ENCODE data around the gene ZBED1. TPM values are rescaled to one million over a fixed set of nuclear protein-coding genes. Genes with fewer than 3 reads are reported as not detected.
"Not testable (repeated sequence)": the region's sequence is repeated elsewhere in the genome, so short reads cannot be mapped to it uniquely, and the experiment has no call there.

Gene ZBED1
- total RNA-seq, 2 donors from 2014 or later: 34.4 to 42.0 TPM

DNA sequence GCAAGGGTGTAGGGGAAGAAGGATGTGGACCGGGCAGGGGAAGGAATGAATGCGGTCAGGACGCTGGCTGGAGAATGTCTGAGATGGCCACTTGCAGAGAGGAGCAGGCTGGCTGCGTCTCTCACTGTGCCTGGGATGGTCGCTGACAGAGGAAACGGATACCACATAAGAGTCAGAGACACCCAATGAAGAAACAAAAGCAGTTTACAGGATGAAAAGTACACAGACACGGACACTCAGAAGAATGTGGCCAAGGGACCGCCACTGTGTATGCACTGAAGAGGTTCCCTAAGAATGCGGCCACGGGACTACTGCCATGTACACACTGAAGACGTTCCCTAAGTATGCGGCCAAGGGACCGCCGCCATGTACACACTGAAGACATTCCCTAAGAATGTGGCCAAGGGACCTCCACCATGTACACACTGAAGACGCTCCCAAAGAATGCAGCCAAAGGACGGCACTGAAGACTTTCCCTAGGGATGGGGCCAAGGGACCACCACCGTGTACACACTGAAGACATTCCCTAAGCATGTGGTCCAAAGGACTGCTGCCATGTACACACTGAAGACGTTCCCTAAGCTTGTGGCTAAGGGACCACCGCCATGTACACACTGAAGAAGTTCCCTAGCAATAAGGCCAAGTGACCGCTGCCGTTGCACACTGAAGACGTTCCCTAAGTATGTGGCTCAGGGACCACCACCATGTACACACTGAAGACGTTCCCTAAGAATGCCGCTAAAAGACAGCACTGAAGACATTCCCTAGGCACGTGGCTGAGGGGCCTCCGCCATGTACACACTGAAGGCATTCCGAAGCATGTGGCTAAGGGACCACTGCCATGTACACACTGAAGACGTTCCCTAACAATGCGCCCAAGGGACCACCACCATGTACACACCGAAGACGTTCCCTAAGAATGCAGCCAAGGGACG, 32.2 kb downstream of the ZBED1 start:
- no peak for ATAC-seq
- Mint-ChIP-seq H3K27ac (no peak overlapping the region), H3K36me3 (peaks cover 5% of the 10 kb centered on the region), H3K4me3 (no peak overlapping the region), H3K4me1 (ENCODE audit: low read depth in 2 of 2) (peaks cover 5 to 23% of the 10 kb centered on the region in 2 donors), H3K27me3 (no peaks in the 10 kb centered on the region), H3K9me3 (peaks cover 5% of the 10 kb centered on the region)
- no peak for DNase-seq (ENCODE audit: low spot score)

DNA sequence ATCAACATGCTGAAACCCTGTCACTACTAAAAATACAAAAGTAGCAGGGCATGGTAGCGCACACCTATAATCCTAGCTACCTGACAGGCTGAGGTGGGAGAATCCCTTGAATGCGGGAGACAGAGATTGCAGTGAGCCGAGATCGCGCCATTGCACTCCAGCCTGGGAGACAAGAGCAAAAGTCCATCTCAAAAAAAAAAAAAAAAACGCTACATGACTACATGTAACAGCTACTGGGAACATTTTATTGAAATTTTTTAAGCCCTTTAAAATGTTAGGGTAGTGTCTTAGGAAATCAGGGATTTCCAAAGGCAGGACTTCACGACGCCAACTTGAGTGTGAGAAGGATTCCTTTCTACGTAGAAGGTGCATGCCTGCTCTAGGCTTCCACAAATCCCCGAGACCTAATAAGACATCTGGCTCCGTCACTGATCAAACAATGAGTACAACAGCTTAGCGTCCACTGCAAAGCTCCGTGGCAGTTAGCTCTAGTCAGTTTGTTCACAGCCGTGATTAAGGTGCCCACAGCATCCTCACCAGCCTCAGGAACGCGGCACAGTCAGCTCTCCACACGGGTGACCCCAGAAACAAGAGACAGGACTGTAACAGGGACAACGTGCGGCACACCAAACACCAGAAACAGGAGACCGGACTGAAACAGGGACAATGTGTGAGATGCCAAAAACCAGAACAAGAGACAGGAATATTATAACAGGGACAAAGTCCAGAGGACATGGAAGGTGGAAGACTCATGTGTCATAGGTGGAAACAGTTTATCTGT, 33.7 kb downstream of the ZBED1 start:
- DNase-seq (ENCODE audit: low spot score) (no peak), ATAC-seq (no peak)
- H3K4me3 Mint-ChIP-seq: no peak overlapping the region
- H3K9me3 Mint-ChIP-seq: peaks cover 5% of the 10 kb centered on the region
- H3K36me3 Mint-ChIP-seq: peaks cover 5% of the 10 kb centered on the region
- no peak overlapping the region for H3K27ac Mint-ChIP-seq
- H3K27me3 Mint-ChIP-seq: no peaks in the 10 kb centered on the region
- peaks cover 12 to 27% of the 10 kb centered on the region in 2 donors for H3K4me1 Mint-ChIP-seq (ENCODE audit: low read depth in 2 of 2)

DNA sequence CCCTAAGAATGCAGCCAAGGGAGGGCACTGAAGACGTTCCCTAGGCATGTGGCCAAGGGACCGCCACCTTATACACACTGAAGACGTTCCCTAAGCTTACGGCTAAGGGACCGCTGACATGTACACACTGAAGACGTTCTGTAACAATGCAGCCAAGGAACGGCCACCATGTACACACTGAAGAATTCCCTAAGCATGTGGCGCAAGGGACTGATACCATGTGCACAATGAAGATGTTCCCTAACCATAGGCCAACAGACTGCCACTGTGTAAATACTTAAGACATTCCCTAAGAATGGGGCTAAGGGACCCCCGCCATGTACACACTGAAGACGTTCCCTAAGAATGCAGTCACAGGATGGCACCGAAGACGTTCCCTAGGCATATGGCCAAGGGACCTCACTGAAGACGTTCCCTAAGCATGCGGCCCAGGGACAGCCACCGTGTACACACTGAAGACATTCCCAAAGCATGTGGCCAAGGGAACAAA, 36.1 kb downstream of the ZBED1 start:
- peaks cover 16 to 31% of the 10 kb centered on the region in 2 donors for H3K4me1 Mint-ChIP-seq (ENCODE audit: low read depth in 2 of 2)
- peaks cover under 1% of the 10 kb centered on the region for H3K9me3 Mint-ChIP-seq
- H3K36me3 Mint-ChIP-seq: peaks cover under 1% of the 10 kb centered on the region
- DNase-seq (ENCODE audit: low spot score) (no peak), ATAC-seq (no peak)
- no peak overlapping the region for H3K4me3 Mint-ChIP-seq
- H3K27me3 Mint-ChIP-seq: no peaks in the 10 kb centered on the region
- no peak overlapping the region for H3K27ac Mint-ChIP-seq

DNA sequence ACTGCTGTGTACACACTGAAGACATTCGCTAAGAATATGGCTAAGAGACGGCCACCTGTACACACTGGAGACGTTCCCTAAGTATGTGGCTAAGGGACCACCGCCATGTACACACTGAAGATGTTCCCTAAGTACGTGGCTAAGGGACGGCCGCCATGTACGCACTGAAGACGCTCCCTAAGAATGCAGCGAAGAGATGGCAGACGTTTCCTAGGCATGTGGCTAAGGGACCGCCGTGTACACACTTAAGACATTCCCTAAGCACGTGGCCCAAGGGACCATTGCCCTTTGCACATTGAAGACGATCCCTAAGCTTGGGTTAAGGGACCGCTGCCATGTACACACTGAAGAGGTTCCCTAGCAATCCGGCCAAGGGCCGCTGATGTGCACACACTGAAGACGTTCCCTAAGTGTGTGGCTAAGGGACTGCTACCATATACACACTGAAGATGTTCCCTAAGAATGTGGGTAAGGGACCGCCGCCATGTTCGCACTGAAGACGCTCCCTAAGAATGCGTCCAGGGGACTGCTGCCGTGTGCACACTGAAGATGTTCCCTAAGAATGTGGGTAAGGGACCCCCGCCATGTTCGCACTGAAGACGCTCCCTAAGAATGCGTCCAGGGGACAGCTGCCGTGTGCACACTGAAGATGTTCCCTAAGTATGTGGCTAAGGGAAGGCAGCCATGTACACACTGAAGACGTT, 36.7 kb downstream of the ZBED1 start:
- Mint-ChIP-seq H3K27me3 (no peaks in the 10 kb centered on the region), H3K4me3 (no peak overlapping the region), H3K9me3 (no peaks in the 10 kb centered on the region), H3K36me3 (no peaks in the 10 kb centered on the region), H3K4me1 (ENCODE audit: low read depth in 2 of 2) (peaks cover 16 to 31% of the 10 kb centered on the region in 2 donors), H3K27ac (no peak overlapping the region)
- ATAC-seq: no peak
- no peak for DNase-seq (ENCODE audit: low spot score)

DNA sequence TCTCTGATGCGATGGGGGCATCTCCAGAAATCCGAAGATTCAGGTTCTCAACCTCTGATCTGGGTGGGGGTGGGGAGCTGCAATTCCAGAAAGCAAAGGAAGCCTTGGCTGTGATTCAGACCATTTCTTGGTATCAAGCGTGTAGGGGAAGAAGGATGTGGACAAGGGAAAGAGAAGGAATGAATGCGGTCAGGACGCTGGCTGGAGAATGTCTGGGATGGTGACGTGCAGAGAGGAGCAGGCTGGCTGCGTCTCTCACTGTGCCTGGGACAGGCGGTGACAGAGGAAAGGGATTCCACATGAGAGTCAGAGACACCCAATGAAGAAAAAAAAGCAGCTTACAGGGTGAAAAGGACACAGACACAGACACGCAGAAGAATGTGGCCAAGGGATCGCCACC, 37.3 kb downstream of the ZBED1 start:
- H3K9me3 Mint-ChIP-seq; H3K27ac Mint-ChIP-seq; H3K4me3 Mint-ChIP-seq; H3K36me3 Mint-ChIP-seq; H3K27me3 Mint-ChIP-seq; DNase-seq (ENCODE audit: low spot score); ATAC-seq: not testable (repeated sequence)
- H3K4me1 Mint-ChIP-seq (ENCODE audit: low read depth in 2 of 2): peaks cover 16 to 28% of the 10 kb centered on the region in 2 donors

DNA sequence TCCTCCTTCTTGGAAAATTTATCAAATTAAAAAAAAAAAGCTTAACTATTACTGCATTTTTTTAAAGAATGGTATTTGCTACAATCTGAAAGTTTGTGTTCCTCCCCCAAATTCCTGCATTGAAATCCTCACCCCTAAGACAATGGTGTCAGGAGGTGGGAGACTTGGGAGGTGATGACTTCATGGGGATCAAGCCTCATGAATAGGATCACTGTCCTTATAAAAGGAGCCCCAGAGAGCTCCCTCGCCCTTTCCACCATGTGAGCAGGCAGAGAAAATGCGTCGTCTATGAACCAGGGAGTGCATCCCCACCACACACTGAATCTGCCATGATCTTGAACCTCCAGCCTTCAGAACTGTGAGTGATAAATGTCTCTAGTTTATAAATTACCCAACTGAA, 38.0 kb downstream of the ZBED1 start:
- no peak for DNase-seq (ENCODE audit: low spot score)
- ATAC-seq: no peak
- H3K27me3 Mint-ChIP-seq: no peaks in the 10 kb centered on the region
- H3K4me1 Mint-ChIP-seq (ENCODE audit: low read depth in 2 of 2): peaks cover 16 to 25% of the 10 kb centered on the region in 2 donors
- peaks cover 5% of the 10 kb centered on the region for H3K36me3 Mint-ChIP-seq
- H3K4me3 Mint-ChIP-seq: no peak overlapping the region
- no peak overlapping the region for H3K27ac Mint-ChIP-seq
- peaks cover 4% of the 10 kb centered on the region for H3K9me3 Mint-ChIP-seq

DNA sequence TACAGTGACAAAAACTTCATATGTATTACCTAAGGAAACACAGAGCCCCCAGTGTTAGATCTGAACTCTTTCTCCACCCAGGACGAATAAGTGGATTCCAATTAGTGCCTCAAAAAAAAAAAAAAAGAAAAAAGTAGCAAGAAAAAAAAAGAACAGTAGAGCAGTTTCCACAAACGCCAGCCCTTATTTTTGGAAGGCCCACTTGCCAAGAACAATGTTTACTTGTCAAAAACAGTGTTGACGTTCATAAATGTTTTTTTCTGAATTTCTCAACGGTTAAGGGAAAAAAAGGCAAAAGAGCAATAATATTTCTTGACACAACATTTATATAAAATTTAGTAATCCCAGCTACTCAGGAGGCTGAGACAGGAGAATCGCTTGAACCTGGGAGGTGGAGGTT, 38.7 kb downstream of the ZBED1 start:
- Mint-ChIP-seq H3K27ac (peak overlapping the region in 1 of 2 donors; percentile 38), H3K36me3 (peaks cover 5% of the 10 kb centered on the region), H3K4me3 (no peak overlapping the region), H3K27me3 (no peaks in the 10 kb centered on the region), H3K4me1 (ENCODE audit: low read depth in 2 of 2) (peaks cover 12 to 21% of the 10 kb centered on the region in 2 donors), H3K9me3 (peaks cover 4% of the 10 kb centered on the region)
- DNase-seq (ENCODE audit: low spot score): no peak
- no peak for ATAC-seq

DNA sequence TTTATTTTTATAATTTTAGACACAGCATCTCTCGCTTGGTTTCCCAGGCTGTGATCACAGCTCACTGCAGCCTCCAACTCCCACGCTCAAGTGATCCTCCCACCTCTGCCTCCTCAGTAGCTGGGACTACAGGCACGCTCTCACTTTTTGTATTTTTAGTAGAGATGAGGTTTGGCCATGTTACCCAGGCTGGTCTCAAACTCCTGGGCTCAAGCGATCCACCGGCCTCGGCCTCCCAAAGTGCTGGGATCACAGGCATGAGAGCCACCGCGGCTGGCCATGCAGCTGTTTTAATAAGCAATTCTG, 39.1 kb downstream of the ZBED1 start:
- no peak for ATAC-seq
- peaks cover 5% of the 10 kb centered on the region for H3K36me3 Mint-ChIP-seq
- H3K4me1 Mint-ChIP-seq (ENCODE audit: low read depth in 2 of 2): peaks cover 12 to 21% of the 10 kb centered on the region in 2 donors
- no peak overlapping the region for H3K4me3 Mint-ChIP-seq
- no peaks in the 10 kb centered on the region for H3K27me3 Mint-ChIP-seq
- DNase-seq (ENCODE audit: low spot score): no peak
- peaks cover 4% of the 10 kb centered on the region for H3K9me3 Mint-ChIP-seq
- H3K27ac Mint-ChIP-seq: peak overlapping the region in 1 of 2 donors; percentile 38

DNA sequence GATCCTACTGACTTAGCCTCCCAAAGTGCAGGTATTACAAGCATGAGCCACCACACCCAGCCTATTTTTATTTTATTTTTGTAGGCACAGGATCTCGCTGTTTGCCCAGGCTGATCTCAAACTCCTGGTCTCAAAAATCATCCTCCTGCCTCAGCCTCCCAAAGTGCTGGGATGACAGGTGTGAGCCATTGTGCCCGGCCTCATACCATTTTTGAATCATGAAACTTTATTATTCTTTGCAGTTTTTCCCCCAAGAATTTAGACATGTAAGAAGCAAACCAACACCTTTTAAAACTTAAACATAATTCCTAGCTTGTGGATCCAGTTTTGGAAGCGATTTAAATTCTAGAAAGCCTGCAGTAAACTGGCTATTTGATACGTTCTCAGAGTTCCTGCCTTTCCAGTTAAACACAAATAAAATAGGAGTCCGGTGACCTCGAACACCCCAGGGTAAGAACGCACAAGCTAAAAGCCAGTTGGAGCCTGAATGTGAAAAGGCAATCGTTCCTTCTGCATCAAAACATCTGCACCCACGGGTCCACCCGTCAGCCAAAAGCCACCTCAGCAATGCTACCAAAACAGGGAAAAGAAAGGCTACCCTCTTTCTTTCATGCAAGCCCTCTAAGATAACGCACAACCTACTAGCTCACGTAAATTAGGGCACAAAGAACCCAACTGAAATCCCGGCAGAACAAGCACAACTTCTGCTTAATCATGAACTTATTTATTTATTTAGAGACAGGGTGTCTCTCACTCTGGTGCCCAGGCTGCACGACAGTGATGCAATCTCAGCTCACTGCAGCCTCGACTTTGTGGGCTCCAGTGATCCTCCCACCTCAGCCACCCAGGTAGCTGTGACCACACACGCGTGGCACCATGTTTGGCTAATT, 39.7 kb downstream of the ZBED1 start:
- Mint-ChIP-seq H3K4me1 (ENCODE audit: low read depth in 2 of 2) (peaks cover 12 to 21% of the 10 kb centered on the region in 2 donors), H3K27ac (peak overlapping the region in 1 of 2 donors; percentile 38)
- not testable (repeated sequence) for H3K27me3 Mint-ChIP-seq; H3K36me3 Mint-ChIP-seq; H3K4me3 Mint-ChIP-seq; DNase-seq (ENCODE audit: low spot score); H3K9me3 Mint-ChIP-seq; ATAC-seq

DNA sequence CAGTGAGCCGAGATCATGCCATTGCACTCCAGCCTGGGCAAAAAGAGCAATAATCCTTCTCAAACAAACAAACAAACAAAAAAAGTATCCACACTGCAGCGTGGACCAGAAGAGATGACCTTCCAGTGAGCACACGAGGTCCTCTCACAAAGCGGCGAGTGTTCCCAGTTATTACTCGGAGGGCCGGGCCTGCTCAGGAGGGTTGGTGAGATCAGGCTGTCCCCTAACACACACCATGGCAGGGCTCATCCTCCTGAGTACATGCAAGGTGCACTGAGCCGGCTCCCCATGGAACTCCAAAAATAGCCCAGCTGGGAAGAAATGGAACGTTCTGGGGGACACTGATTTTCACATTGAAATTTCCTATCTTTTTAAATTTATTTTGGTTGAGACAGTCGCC, 40.7 kb downstream of the ZBED1 start:
- not testable (repeated sequence) for H3K4me3 Mint-ChIP-seq, H3K36me3 Mint-ChIP-seq
- peaks cover 12 to 18% of the 10 kb centered on the region in 2 donors for H3K4me1 Mint-ChIP-seq (ENCODE audit: low read depth in 2 of 2)

DNA sequence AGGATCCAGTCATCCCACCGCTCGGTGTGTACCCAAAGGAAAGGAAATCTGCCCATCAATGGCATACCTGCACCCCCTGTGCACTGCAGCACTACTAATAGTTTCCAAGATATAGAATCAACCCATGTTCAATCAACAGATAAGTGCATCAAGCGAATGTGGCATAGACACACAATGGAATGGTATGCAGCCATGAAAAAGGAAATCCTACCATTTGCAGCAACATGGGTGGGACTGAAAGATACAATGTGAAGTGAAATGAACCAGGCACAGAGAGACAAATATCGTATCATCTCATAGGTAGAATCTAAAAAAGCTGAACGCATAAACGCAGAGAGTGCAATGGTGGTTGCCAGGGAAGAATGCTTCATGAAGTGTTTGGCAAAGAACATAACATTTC, 42.5 kb downstream of the ZBED1 start:
- DNase-seq (ENCODE audit: low spot score) (no peak), ATAC-seq (no peak)
- Mint-ChIP-seq H3K4me1 (ENCODE audit: low read depth in 2 of 2) (peaks cover 8 to 9% of the 10 kb centered on the region in 2 donors), H3K36me3 (peaks cover 5% of the 10 kb centered on the region), H3K9me3 (peaks cover 4% of the 10 kb centered on the region), H3K4me3 (no peak overlapping the region), H3K27ac (no peak overlapping the region), H3K27me3 (no peaks in the 10 kb centered on the region)

More for the DNA sequence above, 40.7 kb downstream of the ZBED1 start:
- H3K27ac Mint-ChIP-seq; ATAC-seq; H3K9me3 Mint-ChIP-seq; H3K27me3 Mint-ChIP-seq; DNase-seq (ENCODE audit: low spot score): not testable (repeated sequence)

DNA sequence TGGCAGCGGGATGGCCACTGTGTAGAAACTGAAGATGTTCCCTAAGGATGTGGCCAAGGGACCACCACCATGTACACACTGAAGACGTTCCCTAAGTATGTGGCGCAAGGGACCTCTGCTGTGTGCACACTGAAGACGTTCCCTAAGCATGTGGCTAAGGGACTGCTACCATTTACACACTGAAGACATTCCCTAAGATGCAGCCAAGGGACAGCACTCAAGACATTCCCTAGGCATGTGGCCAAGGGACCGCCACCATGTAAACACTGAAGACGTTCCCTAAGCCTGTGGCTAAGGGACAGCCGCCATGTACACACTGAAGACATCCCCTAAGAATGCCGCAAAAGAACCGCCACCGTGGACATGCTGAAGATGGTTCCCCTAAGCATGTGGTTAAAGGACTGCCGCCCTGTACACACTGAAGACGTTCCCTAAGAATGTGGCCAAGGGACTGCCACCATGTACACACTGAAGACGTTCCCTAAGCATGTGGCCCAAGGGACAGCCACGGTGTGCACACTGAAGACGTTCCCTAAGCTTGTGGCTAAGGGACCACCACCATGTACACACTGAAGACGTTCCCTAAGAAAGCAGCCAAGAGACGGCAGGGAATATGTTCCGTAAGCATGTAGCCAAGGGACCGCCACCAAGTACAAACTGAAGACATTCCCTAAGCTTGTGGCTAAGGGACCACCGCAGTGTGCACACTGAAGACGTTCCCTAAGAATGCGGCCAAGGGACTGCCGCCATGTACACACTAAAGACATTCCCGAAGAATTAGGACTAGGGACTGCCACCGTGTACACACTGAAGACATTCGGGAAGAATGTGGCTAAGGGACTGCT, 43.3 kb downstream of the ZBED1 start:
- no peak overlapping the region for H3K27ac Mint-ChIP-seq
- ATAC-seq (no peak), DNase-seq (ENCODE audit: low spot score) (no peak)
- H3K36me3 Mint-ChIP-seq: peaks cover 5% of the 10 kb centered on the region
- H3K4me3 Mint-ChIP-seq: no peak overlapping the region
- H3K27me3 Mint-ChIP-seq: no peaks in the 10 kb centered on the region
- H3K9me3 Mint-ChIP-seq: peaks cover 4% of the 10 kb centered on the region
- peaks cover 8 to 15% of the 10 kb centered on the region in 2 donors for H3K4me1 Mint-ChIP-seq (ENCODE audit: low read depth in 2 of 2)

Data from natural killer cell treated with Interleukin-12 subunit alpha and Interleukin-12 subunit beta and Interleukin-15 and Interleukin-18, amount 100 ng/mL, for 72 hours (primary cell).